Karpas-422 (cell line): Measurements from ENCODE around the gene PWWP2B. TPM values are rescaled to one million over a fixed set of nuclear protein-coding genes. Genes with fewer than 3 reads are reported as not detected.

Source experiments
- DNase-seq: peaks from one replicate; pipeline ENCODE4 v3.0.0-alpha.2; 2015
- H2AFZ ChIP-seq: fragments of 200-600 bp; sonication (generic); 2 replicates; pipeline ENCODE4 v1.6.1; 2014; ENCODE audit warnings: antibody characterized with exemption, low read length, mixed read lengths
- H3K27ac ChIP-seq: fragments of 200-600 bp; sonication (generic); 2 replicates; pipeline ENCODE4 v1.5.1; 2014; ENCODE audit warnings: mild to moderate bottlenecking, low read length, moderate library complexity
- H3K27me3 ChIP-seq: fragments of 200-600 bp; sonication (generic); 2 replicates; pipeline ENCODE4 v1.6.1; 2014; ENCODE audit warnings: low read length, mixed read lengths
- H3K36me3 ChIP-seq: fragments of 200-600 bp; sonication (generic); 2 replicates; pipeline ENCODE4 v1.6.1; 2014; ENCODE audit warnings: low read length, mixed read lengths; ENCODE audit not compliant: insufficient read depth
- H3K4me1 ChIP-seq: fragments of 200-600 bp; sonication (generic); 2 replicates; pipeline ENCODE4 v1.6.1; 2014; ENCODE audit warnings: mild to moderate bottlenecking, low read length, mixed read lengths
- H3K4me2 ChIP-seq: fragments of 200-600 bp; sonication (generic); 2 replicates; pipeline ENCODE4 v1.6.1; 2014; ENCODE audit warnings: low read length, low read depth, mild to moderate bottlenecking; ENCODE audit not compliant: poor library complexity, severe bottlenecking
- H3K4me3 ChIP-seq: fragments of 200-600 bp; sonication (generic); 2 replicates; pipeline ENCODE4 v1.5.1; 2014; ENCODE audit warnings: mild to moderate bottlenecking, antibody characterized with exemption, low read length, mixed read lengths
- H3K79me2 ChIP-seq: fragments of 200-600 bp; sonication (generic); 2 replicates; pipeline ENCODE4 v1.6.1; 2014; ENCODE audit warnings: mild to moderate bottlenecking, low read length, mixed read lengths
- H3K9ac ChIP-seq: fragments of 200-600 bp; sonication (generic); 2 replicates; pipeline ENCODE4 v1.6.0; 2014; ENCODE audit warnings: low read length
- H3K9me2 ChIP-seq: fragments of 200-600 bp; sonication (generic), shearing (Covaris generic); replicated peaks from 2 replicates; pipeline ENCODE4 v1.6.0; 2014; ENCODE audit warnings: mild to moderate bottlenecking, low read length, moderate library complexity; ENCODE audit not compliant: insufficient read depth
- H3K9me3 ChIP-seq: fragments of 300-700, 200-600 bp; sonication (generic); 2 replicates; pipeline ENCODE4 v1.6.1; 2014; ENCODE audit warnings: low read length, mixed read lengths
- H4K20me1 ChIP-seq: fragments of 200-600 bp; sonication (generic); 2 replicates; pipeline ENCODE4 v1.6.1; 2014; ENCODE audit warnings: mild to moderate bottlenecking, antibody characterized with exemption, low read length, low read depth; ENCODE audit not compliant: insufficient read depth
- total RNA-seq: library from RNA; depleted of rRNA; stranded (reverse); fragments of >200 nt; shearing (Covaris generic); gene quantifications from 2 replicates; pipeline ENCODE4 v1.2.3, GENCODE V29; 2014; ENCODE audit warnings: low replicate concordance

Gene PWWP2B
- total RNA-seq, 1 experiment from 2014 or later: 1.4 TPM

DNA sequence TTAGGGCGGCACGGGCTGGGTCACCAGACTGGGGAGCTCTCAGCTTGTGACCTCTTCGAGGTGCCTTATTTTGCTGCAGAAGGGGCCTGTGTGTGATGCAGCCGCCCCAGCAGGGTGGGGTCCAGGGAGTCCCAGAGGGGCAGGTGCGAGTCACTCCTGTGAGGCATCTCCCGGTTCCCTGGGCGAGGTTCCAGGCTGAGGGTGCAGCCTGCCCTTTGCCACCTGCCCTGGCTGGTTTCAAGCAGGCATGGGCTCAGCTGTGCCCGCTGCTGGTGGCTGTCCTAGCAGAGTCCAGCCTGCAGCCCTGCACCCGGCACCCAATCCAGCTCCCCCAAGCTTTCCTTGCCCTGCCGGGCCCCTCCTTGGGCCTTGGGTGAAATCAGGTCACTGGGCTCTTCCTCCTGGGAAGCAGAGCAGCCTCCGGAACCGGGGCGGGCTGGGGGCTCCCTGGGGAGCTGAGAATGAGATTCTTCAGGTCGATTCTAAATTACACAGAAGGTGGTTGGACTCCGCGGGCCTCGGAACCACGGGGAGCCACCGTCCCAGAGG lies 64.8 kb downstream of the PWWP2B start:
- no peaks in the 10 kb centered on the region for H3K27me3 ChIP-seq
- H4K20me1 ChIP-seq: no peaks in the 10 kb centered on the region
- H3K9me3 ChIP-seq: no peaks in the 10 kb centered on the region
- no peaks in the 10 kb centered on the region for H3K9me2 ChIP-seq
- no peak overlapping the region for H3K4me3 ChIP-seq
- H3K27ac ChIP-seq: no peak overlapping the region
- peaks cover 83% of the 10 kb centered on the region for H3K4me1 ChIP-seq
- no peak overlapping the region for H2AFZ ChIP-seq
- H3K79me2 ChIP-seq: no peaks in the 10 kb centered on the region
- no peaks in the 10 kb centered on the region for H3K36me3 ChIP-seq
- H3K4me2 ChIP-seq: no peak overlapping the region
- no peak for DNase-seq
- peak overlapping the region; percentile 53 for H3K9ac ChIP-seq

DNA sequence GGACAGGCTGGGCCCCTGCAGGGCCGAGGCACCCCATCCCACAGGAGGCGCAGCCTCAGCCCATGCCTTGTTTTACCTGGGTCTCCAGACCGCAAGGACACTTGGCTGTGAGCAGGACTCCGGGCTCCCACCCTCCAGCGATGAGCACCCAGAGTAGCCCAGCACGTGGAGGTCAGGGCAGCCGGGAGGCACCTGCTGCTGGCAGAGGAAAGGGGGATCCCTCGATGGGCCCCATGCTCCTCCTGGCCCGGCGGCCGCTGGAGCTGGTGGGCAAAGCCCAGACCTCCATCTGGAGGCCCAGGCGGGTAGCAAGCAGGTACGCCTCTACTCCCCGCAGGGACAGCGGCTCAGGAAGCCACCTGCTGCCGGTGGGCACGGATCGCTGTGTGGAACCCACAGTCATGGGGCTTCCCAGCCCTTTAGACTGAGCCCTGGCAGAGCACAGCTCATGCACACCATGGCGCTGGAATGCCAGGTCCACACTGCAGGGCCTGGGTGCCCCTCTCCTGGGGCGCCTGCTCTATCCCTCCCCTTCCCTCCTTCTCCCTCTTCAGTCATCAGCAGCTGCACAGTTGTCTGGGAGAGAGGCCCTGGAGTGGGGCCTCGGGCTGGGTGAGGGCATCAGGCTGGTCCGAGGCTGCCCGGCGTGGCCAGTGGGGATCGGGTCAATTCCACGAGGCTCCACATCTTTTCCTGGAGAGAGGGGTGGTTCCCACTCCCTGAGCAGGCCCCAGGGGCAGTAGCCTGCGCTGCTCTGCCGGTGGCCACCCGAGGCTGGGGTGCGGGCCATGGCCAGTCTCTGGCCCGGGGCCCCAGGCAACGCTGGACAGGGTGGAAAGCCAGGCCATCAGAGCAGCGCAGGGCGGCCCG lies 65.7 kb downstream of the PWWP2B start:
- no peaks in the 10 kb centered on the region for H3K9me2 ChIP-seq

GRCh38 chr10:132463333-132464255 lies 66.6 kb downstream of the PWWP2B start:
- H3K27me3 ChIP-seq: no peaks in the 10 kb centered on the region
- H3K4me1 ChIP-seq: peaks cover 91% of the 10 kb centered on the region
- no peaks in the 10 kb centered on the region for H4K20me1 ChIP-seq
- DNase-seq: peak; percentile 80
- H3K9ac ChIP-seq: peak overlapping the region; percentile 57
- no peaks in the 10 kb centered on the region for H3K79me2 ChIP-seq
- H3K4me2 ChIP-seq: peak overlapping the region; percentile 9
- H2AFZ ChIP-seq: no peak overlapping the region
- H3K36me3 ChIP-seq: no peaks in the 10 kb centered on the region
- no peaks in the 10 kb centered on the region for H3K9me2 ChIP-seq
- H3K4me3 ChIP-seq: no peak overlapping the region
- no peaks in the 10 kb centered on the region for H3K9me3 ChIP-seq
- peak overlapping the region; percentile 76 for H3K27ac ChIP-seq

More for the DNA sequence above, 65.7 kb downstream of the PWWP2B start:
- Histone ChIP-seq H3K4me2 (no peak overlapping the region), H3K27ac (no peak overlapping the region), H3K9ac (peak overlapping the region; percentile 13; the same call in 1 of the 2 replicates), H4K20me1 (no peaks in the 10 kb centered on the region), H3K4me3 (no peak overlapping the region), H3K27me3 (no peaks in the 10 kb centered on the region), H3K79me2 (no peaks in the 10 kb centered on the region), H3K36me3 (no peaks in the 10 kb centered on the region), H2AFZ (no peak overlapping the region), H3K4me1 (peaks cover 92% of the 10 kb centered on the region), H3K9me3 (no peaks in the 10 kb centered on the region)
- no peak for DNase-seq

DNA sequence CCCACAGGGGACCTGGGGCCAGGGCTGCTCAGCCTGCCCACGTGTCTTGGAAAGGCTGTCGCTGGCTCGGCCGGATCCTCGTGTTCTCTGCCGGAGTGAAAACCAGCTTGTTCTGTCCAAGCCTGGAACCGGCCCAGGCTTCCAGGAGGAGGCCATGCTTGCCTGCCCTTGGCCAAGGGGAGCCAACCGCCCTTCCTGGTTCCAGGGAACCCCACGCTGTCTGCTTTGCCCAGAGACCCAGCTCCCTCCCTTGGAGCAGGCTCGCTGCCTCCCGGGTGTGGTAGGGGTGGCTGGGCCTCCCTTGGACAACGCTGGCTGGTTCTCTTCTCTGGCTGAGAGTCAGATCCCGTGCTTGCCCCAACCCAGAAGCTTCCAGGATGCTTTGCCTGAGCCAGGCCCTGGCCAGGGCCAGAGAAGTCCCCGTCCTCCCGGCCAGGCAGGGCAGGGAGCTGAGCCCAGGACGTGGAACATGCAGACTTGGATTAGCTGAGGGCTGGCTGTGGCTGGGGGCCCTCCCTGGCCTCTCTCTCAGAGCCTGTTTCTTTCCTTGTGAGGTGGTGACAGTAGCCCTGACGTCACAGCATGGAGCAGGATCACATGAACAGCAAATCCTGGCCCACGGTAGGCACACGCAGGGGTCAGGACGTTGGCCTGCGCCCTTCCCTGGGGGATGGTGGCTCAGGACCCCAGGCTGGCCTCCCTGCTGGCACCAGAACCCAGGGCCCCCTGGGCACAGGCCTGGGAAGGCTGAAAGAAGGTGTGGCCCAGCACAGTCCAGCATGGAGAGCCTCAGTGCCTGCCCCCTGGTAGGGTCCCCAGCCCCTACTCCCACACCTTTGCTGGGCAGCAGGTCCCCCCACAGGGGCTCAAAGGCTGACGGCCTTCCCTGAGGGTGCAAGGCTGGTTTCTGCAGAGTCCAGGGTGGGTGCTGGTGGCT lies 67.5 kb downstream of the PWWP2B start:
- H3K9me2 ChIP-seq: no peaks in the 10 kb centered on the region
- H3K4me1 ChIP-seq: peaks cover 97% of the 10 kb centered on the region
- no peak overlapping the region for H3K4me3 ChIP-seq
- H3K9me3 ChIP-seq: no peaks in the 10 kb centered on the region
- no peaks in the 10 kb centered on the region for H3K27me3 ChIP-seq
- H3K4me2 ChIP-seq: peak overlapping the region; percentile 9
- H3K9ac ChIP-seq: peak overlapping the region; percentile 57
- no peak overlapping the region for H2AFZ ChIP-seq
- H4K20me1 ChIP-seq: no peaks in the 10 kb centered on the region
- H3K27ac ChIP-seq: peak overlapping the region; percentile 76
- no peaks in the 10 kb centered on the region for H3K36me3 ChIP-seq
- DNase-seq: no peak
- no peaks in the 10 kb centered on the region for H3K79me2 ChIP-seq

GRCh38 chr10:132465193-132465888 lies 68.3 kb downstream of the PWWP2B start:
- Histone ChIP-seq H2AFZ (no peak overlapping the region), H3K4me2 (peak overlapping the region; percentile 8), H4K20me1 (no peaks in the 10 kb centered on the region), H3K9me2 (no peaks in the 10 kb centered on the region), H3K4me1 (peaks cover 96% of the 10 kb centered on the region), H3K4me3 (no peak overlapping the region), H3K9ac (peak overlapping the region; percentile 73), H3K27ac (peak overlapping the region; percentile 92; the same call in 1 of the 2 replicates), H3K9me3 (no peaks in the 10 kb centered on the region), H3K36me3 (no peaks in the 10 kb centered on the region), H3K27me3 (no peaks in the 10 kb centered on the region), H3K79me2 (no peaks in the 10 kb centered on the region)
- no peak for DNase-seq

- no peak overlapping the region for H2AFZ ChIP-seq
- H3K79me2 ChIP-seq: no peaks in the 10 kb centered on the region
- no peak for DNase-seq
- H3K4me1 ChIP-seq: peaks cover 96% of the 10 kb centered on the region
- no peak overlapping the region; the same call in 1 of the 2 replicates for H3K4me3 ChIP-seq
- no peaks in the 10 kb centered on the region for H3K27me3 ChIP-seq
- H3K36me3 ChIP-seq: no peaks in the 10 kb centered on the region
- no peaks in the 10 kb centered on the region for H3K9me3 ChIP-seq
- no peaks in the 10 kb centered on the region for H4K20me1 ChIP-seq
- peak overlapping the region; percentile 73 for H3K9ac ChIP-seq
- H3K27ac ChIP-seq: peak overlapping the region; percentile 92
- H3K4me2 ChIP-seq: peak overlapping the region; percentile 60
- H3K9me2 ChIP-seq: no peaks in the 10 kb centered on the region
These were observed 69.0 kb downstream of the PWWP2B start for GRCh38 chr10:132465889-132466519.
